ENCODE data around the gene RABGGTA.

DNA sequence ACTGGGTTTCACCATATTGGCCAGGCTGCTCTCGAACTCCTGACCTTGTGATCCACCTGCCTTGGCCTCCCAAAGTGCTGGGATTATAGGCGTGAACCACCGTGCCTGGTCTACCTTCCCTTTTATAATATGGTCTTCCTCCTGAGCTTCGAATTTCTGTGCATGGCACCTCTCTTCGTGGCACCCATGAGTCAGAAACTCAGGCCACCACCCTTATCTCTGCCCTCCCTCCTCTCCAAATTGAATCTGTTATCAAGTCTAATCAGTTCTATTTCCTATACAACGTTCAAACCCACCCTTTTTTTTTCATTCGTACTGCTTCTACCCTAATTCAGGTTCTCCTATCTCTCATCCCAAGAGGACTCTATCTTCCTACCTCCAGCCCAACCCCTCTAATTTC is 24.0 kb downstream of the RABGGTA start:
- TF ChIP-seq ZNF408 (CRISPR knock-in tag; IDR thresholded peaks at IDR 0.05; ENCODE audit: low read depth) (no peak), BRCA1 (IDR thresholded peaks at IDR 0.05) (no peak), BRCA1 (CRISPR knock-in tag; IDR thresholded peaks at IDR 0.05) (no peak), RBM22 (IDR thresholded peaks at IDR 0.05; ENCODE audit: low read depth, low read length, poor library complexity, severe bottlenecking) (no peak), NR3C1 (CRISPR knock-in tag; IDR thresholded peaks at IDR 0.05) (no peak)
- TF ChIP-seq, protein P1, sequence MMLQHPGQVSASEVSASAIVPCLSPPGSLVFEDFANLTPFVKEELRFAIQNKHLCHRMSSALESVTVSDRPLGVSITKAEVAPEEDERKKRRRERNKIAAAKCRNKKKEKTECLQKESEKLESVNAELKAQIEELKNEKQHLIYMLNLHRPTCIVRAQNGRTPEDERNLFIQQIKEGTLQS (IDR thresholded peaks at IDR 0.05), result no peak
- TF ChIP-seq, protein P1 (CRISPR knock-in tag; conservative IDR thresholded peaks at IDR 0.05), result no peak
- TF ChIP-seq, protein P2, sequence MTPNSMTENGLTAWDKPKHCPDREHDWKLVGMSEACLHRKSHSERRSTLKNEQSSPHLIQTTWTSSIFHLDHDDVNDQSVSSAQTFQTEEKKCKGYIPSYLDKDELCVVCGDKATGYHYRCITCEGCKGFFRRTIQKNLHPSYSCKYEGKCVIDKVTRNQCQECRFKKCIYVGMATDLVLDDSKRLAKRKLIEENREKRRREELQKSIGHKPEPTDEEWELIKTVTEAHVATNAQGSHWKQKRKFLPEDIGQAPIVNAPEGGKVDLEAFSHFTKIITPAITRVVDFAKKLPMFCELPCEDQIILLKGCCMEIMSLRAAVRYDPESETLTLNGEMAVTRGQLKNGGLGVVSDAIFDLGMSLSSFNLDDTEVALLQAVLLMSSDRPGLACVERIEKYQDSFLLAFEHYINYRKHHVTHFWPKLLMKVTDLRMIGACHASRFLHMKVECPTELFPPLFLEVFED (CRISPR knock-in tag; conservative IDR thresholded peaks at IDR 0.05), result no peak
- TF ChIP-seq, protein P3, sequence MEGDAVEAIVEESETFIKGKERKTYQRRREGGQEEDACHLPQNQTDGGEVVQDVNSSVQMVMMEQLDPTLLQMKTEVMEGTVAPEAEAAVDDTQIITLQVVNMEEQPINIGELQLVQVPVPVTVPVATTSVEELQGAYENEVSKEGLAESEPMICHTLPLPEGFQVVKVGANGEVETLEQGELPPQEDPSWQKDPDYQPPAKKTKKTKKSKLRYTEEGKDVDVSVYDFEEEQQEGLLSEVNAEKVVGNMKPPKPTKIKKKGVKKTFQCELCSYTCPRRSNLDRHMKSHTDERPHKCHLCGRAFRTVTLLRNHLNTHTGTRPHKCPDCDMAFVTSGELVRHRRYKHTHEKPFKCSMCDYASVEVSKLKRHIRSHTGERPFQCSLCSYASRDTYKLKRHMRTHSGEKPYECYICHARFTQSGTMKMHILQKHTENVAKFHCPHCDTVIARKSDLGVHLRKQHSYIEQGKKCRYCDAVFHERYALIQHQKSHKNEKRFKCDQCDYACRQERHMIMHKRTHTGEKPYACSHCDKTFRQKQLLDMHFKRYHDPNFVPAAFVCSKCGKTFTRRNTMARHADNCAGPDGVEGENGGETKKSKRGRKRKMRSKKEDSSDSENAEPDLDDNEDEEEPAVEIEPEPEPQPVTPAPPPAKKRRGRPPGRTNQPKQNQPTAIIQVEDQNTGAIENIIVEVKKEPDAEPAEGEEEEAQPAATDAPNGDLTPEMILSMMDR (IDR thresholded peaks at IDR 0.05 in 2 of 3, conservative IDR thresholded peaks at IDR 0.05 in 1 of 3; ENCODE audit: insufficient read depth in 2 of 3, low read depth in 1 of 3, low read length in 3 of 3), result no peak
- TF ChIP-seq, protein P4, sequence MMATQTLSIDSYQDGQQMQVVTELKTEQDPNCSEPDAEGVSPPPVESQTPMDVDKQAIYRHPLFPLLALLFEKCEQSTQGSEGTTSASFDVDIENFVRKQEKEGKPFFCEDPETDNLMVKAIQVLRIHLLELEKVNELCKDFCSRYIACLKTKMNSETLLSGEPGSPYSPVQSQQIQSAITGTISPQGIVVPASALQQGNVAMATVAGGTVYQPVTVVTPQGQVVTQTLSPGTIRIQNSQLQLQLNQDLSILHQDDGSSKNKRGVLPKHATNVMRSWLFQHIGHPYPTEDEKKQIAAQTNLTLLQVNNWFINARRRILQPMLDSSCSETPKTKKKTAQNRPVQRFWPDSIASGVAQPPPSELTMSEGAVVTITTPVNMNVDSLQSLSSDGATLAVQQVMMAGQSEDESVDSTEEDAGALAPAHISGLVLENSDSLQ (IDR thresholded peaks at IDR 0.05), result no peak

Measured in K562 (cell line).